ENCODE data around the gene GCG. TPM values are rescaled to one million over a fixed set of nuclear protein-coding genes. Genes with fewer than 3 reads are reported as not detected.

The GCG gene
- total RNA-seq, 1 donor = not detected

Other genes with a start within 250 kb of the GCG start
- 22.6 TPM for gene DPP4, start 78.0 kb downstream of the GCG start, total RNA-seq
- not detected for gene FAP, start 91.2 kb upstream of the GCG start, total RNA-seq
- 78.0 TPM for gene IFIH1, start 166.4 kb upstream of the GCG start, total RNA-seq
- gene GCA, start 191.9 kb upstream of the GCG start, total RNA-seq = 18.2 TPM

All from mononuclear cell (primary cell).